IMR-90 (cell line): ENCODE results near the gene KDM4F. TPM values are rescaled to one million over a fixed set of nuclear protein-coding genes. Genes with fewer than 3 reads are reported as not detected.

Source experiments
- ATAC-seq: fragments of 200-7000 bp; cut with Tn5 transposase; 2 replicates; pipeline ENCODE4 v1.9.1; 2020; ENCODE audit warnings: low read depth, mild to moderate bottlenecking, moderate library complexity
- BruUV-seq: library from RNA; stranded (reverse); fragments of 400-500 nt; replicated peaks from 2 replicates; lab custom pipeline; 2021; lab: Mats Ljungman, UMichigan
- CTCF ChIA-PET: fragments of 300-600 bp; formaldehyde crosslinking; extraction: SDS; loops from one replicate; lab custom pipeline; 2021; ENCODE audit warnings: antibody characterized with exemption; lab: Yijun Ruan, JAX
- POLR2A ChIA-PET: fragments of 300-600 bp; sonication (Branson Sonifier 250); formaldehyde crosslinking; loops from one replicate; lab custom pipeline; 2022; ENCODE audit warnings: antibody characterized with exemption; ENCODE audit not compliant: unreplicated experiment; lab: Charles Lee
- DNase-seq: peaks from one replicate; pipeline ENCODE4 v3.0.0; 2013
- H2AFZ ChIP-seq: replicated peaks from 2 replicates; pipeline ENCODE3; 2013; ENCODE audit warnings: low read length, mild to moderate bottlenecking; ENCODE audit not compliant: poor library complexity
- H2AK5ac ChIP-seq: 2 replicates; pipeline ENCODE4 v1.6.1; 2013; ENCODE audit warnings: low read depth, low read length, inconsistent platforms
- H2AK9ac ChIP-seq: replicated peaks from 2 replicates; pipeline ENCODE3; 2013; ENCODE audit warnings: mild to moderate bottlenecking, low read depth, low read length, moderate library complexity; ENCODE audit not compliant: poor library complexity
- H2BK120ac ChIP-seq: 2 replicates; pipeline ENCODE4 v1.6.1; 2013; ENCODE audit warnings: low read depth, low read length, inconsistent platforms
- H2BK15ac ChIP-seq: 3 replicates; pipeline ENCODE4 v1.6.1; 2013; ENCODE audit warnings: low read depth, low read length, inconsistent platforms
- H2BK20ac ChIP-seq: 2 replicates; pipeline ENCODE4 v1.6.1; 2013; ENCODE audit warnings: low read depth, mild to moderate bottlenecking, inconsistent platforms, low read length, moderate library complexity
- H2BK5ac ChIP-seq: 2 replicates; pipeline ENCODE4 v1.6.1; 2013; ENCODE audit warnings: mild to moderate bottlenecking, low read depth, low read length, inconsistent platforms; ENCODE audit not compliant: poor library complexity, severe bottlenecking
- H3K14ac ChIP-seq: replicated peaks from 2 replicates; pipeline ENCODE4 v1.6.1; 2013; ENCODE audit warnings: low read depth, low read length, inconsistent platforms
- H3K18ac ChIP-seq: 2 replicates; pipeline ENCODE4 v1.6.1; 2013; ENCODE audit warnings: low read depth, low read length, control low read depth
- H3K23ac ChIP-seq: 2 replicates; pipeline ENCODE4 v1.6.1; 2013; ENCODE audit warnings: low read depth, low read length, inconsistent platforms
- H3K27ac ChIP-seq: 2 replicates; pipeline ENCODE4 v1.5.1; 2013; ENCODE audit warnings: mild to moderate bottlenecking, control low read depth, low read length; ENCODE audit not compliant: insufficient read depth
- H3K27me3 ChIP-seq: 2 replicates; pipeline ENCODE4 v1.6.1; 2013; ENCODE audit warnings: low read length; ENCODE audit not compliant: control insufficient read depth, insufficient read depth
- H3K36me3 ChIP-seq: 2 replicates; pipeline ENCODE4 v1.6.1; 2013; ENCODE audit warnings: low read length, mixed read lengths; ENCODE audit not compliant: control insufficient read depth, insufficient read depth
- H3K4ac ChIP-seq: 2 replicates; pipeline ENCODE4 v1.6.1; 2013; ENCODE audit warnings: low read depth, low read length, inconsistent platforms
- H3K4me1 ChIP-seq: 2 replicates; pipeline ENCODE4 v1.6.1; 2013; ENCODE audit warnings: low read length, mixed read lengths; ENCODE audit not compliant: control insufficient read depth, insufficient read depth
- H3K4me2 ChIP-seq: 2 replicates; pipeline ENCODE4 v1.6.1; 2013; ENCODE audit warnings: low read depth, mild to moderate bottlenecking, control low read depth, low read length, moderate library complexity
- H3K4me3 ChIP-seq: 2 replicates; pipeline ENCODE4 v1.5.1; 2013; ENCODE audit warnings: low read depth, mild to moderate bottlenecking, control low read depth, low read length, moderate library complexity; ENCODE audit not compliant: insufficient read depth
- H3K56ac ChIP-seq: 2 replicates; pipeline ENCODE4 v1.6.1; 2013; ENCODE audit warnings: low read length, inconsistent platforms; ENCODE audit not compliant: insufficient read depth; ENCODE audit errors: extremely low read depth
- H3K79me1 ChIP-seq, 2 experiments: 2 replicates each; pipeline ENCODE4 v1.6.1; 2013; ENCODE audit warnings: low read length in 2 of 2, inconsistent platforms in 1 of 2, low read depth in 1 of 2
- H3K9ac ChIP-seq: 2 replicates; pipeline ENCODE4 v1.6.1; 2013; ENCODE audit warnings: low read depth, low read length, control low read depth
- H3K9me1 ChIP-seq: 2 replicates; pipeline ENCODE4 v1.6.1; 2013; ENCODE audit warnings: low read length, inconsistent platforms; ENCODE audit not compliant: insufficient read depth
- H3K9me3 ChIP-seq: 2 replicates; pipeline ENCODE4 v1.6.1; 2013; ENCODE audit warnings: low read length; ENCODE audit not compliant: control insufficient read depth, insufficient read depth
- H4K20me1 ChIP-seq: 2 replicates; pipeline ENCODE4 v1.6.1; 2013; ENCODE audit warnings: low read length, inconsistent platforms; ENCODE audit not compliant: insufficient read depth
- H4K5ac ChIP-seq: 2 replicates; pipeline ENCODE4 v1.6.1; 2013; ENCODE audit warnings: mild to moderate bottlenecking, low read depth, low read length, control low read depth
- H4K8ac ChIP-seq, 2 experiments: 2 replicates each; pipeline ENCODE4 v1.6.1; 2013; ENCODE audit warnings: low read depth in 2 of 2, low read length in 2 of 2, control low read depth in 1 of 2, inconsistent platforms in 1 of 2
- H4K91ac ChIP-seq: 2 replicates; pipeline ENCODE4 v1.6.1; 2013; ENCODE audit warnings: low read depth, low read length, inconsistent platforms; ENCODE audit not compliant: insufficient read depth
- BHLHE40 ChIP-seq: fragments of 150-350 bp; IDR thresholded peaks from 2 replicates; pipeline ENCODE4 v1.6.1; 2016; ENCODE audit warnings: mild to moderate bottlenecking, low read depth, low read length
- CEBPB ChIP-seq: IDR thresholded peaks from 2 replicates; pipeline ENCODE4 v1.6.1; 2012; ENCODE audit warnings: low read depth, low read length, improper control_type of control experiment
- CHD1 ChIP-seq: IDR thresholded peaks from 2 replicates; pipeline ENCODE4 v1.6.1; 2012; ENCODE audit warnings: low read depth, low read length, improper control_type of control experiment
- FOS ChIP-seq: fragments of 150-350 bp; IDR thresholded peaks from 2 replicates; pipeline ENCODE4 v1.6.1; 2016; ENCODE audit warnings: low read depth, low read length
- MAFK ChIP-seq: IDR thresholded peaks from 2 replicates; pipeline ENCODE4 v1.6.1; 2012; ENCODE audit warnings: low read depth, low read length, improper control_type of control experiment
- MAZ ChIP-seq: IDR thresholded peaks from 2 replicates; pipeline ENCODE4 v1.6.1; 2012; ENCODE audit warnings: low read depth, mild to moderate bottlenecking, low read length, improper control_type of control experiment, moderate library complexity, borderline replicate concordance
- MXI1 ChIP-seq: IDR thresholded peaks from 2 replicates; pipeline ENCODE4 v1.6.1; 2012; ENCODE audit warnings: low read depth, mild to moderate bottlenecking, low read length, moderate library complexity, borderline replicate concordance
- NFE2L2 ChIP-seq: fragments of 150-350 bp; IDR thresholded peaks from 2 replicates; pipeline ENCODE4 v1.6.1; 2016; ENCODE audit warnings: low read depth, mild to moderate bottlenecking, low read length
- POLR2A ChIP-seq: IDR thresholded peaks from 2 replicates; pipeline ENCODE4 v1.6.1; 2012; ENCODE audit warnings: mild to moderate bottlenecking, low read depth, low read length
- RAD21 ChIP-seq: IDR thresholded peaks from 2 replicates; pipeline ENCODE4 v1.6.1; 2012; ENCODE audit warnings: low read length, improper control_type of control experiment
- RCOR1 ChIP-seq: IDR thresholded peaks from 2 replicates; pipeline ENCODE4 v1.6.1; 2012; ENCODE audit warnings: mild to moderate bottlenecking, low read length, improper control_type of control experiment; ENCODE audit not compliant: insufficient replicate concordance
- RFX5 ChIP-seq: IDR thresholded peaks from 2 replicates; pipeline ENCODE4 v1.8.0; 2012; ENCODE audit warnings: low read depth, mild to moderate bottlenecking, low read length, moderate library complexity
- SMC3 ChIP-seq: fragments of 150-350 bp; IDR thresholded peaks from 2 replicates; pipeline ENCODE4 v1.6.1; 2016; ENCODE audit warnings: low read depth, mild to moderate bottlenecking, antibody characterized with exemption, low read length, moderate library complexity
- USF2 ChIP-seq: fragments of 150-350 bp; IDR thresholded peaks from 2 replicates; pipeline ENCODE4 v1.6.1; 2017; ENCODE audit warnings: mild to moderate bottlenecking, antibody characterized with exemption, low read length, low read depth
- WGBS, 2 experiments: methylation state at CpG; one replicate each; pipeline versions ENCODE4 v1.1.5 to v1.1.7; 2013; ENCODE audit warnings: missing lambda C conversion rate in 2 of 2; ENCODE audit not compliant: insufficient read length in 1 of 2; ENCODE audit errors: extremely low coverage in 2 of 2; 5-methylcytosine and 5-hydroxymethylcytosine counted together
- dilution Hi-C: fragments of 300-500 bp; cut with HindIII; formaldehyde crosslinking; loops from one replicate; pipeline ENCODE4 v1.14.3; 2018; ENCODE audit warnings: low sequenced_read_pairs; ENCODE audit not compliant: unreplicated experiment
- in situ Hi-C: fragments of 300-500 bp; cut with MboI; formaldehyde crosslinking; loops from 3 replicates; pipeline ENCODE4 v1.14.3; 2019; ENCODE audit warnings: low sequenced_read_pairs, inconsistent platforms, mixed read lengths
- intact Hi-C: fragments of 100-400 bp; cut with micrococcal nuclease; formaldehyde crosslinking; loops from 2 replicates; pipeline ENCODE4 v1.10.0; 2022
- polyA plus RNA-seq, 3 experiments: library from polyadenylated mRNA; depleted of rRNA; stranded (reverse); fragments of >200 nt; gene quantifications; 2 replicates each; pipeline ENCODE4 v1.2.3, GENCODE V29; 2012; ENCODE audit warnings: low replicate concordance in 1 of 3
- total RNA-seq: library from RNA; depleted of rRNA; stranded (reverse); fragments of >200 nt; gene quantifications from 2 replicates; pipeline ENCODE4 v1.2.3, GENCODE V29; 2012
- TF ChIP-seq, protein P1 (sequence below): conservative IDR thresholded peaks from 2 replicates; pipeline ENCODE4 v1.5.1; 2012; ENCODE audit warnings: mild to moderate bottlenecking, low read depth, low read length, improper control_type of control experiment
- TF ChIP-seq, protein P2 (sequence below): fragments of 150-350 bp; IDR thresholded peaks from 2 replicates; pipeline ENCODE4 v1.6.1; 2016; ENCODE audit warnings: low read depth, mild to moderate bottlenecking, low read length, moderate library complexity, borderline replicate concordance

Gene KDM4F
- total and polyA plus RNA-seq, 2 of the 4 experiments (the other 2 are of a cell fraction), result not detected

DNA sequence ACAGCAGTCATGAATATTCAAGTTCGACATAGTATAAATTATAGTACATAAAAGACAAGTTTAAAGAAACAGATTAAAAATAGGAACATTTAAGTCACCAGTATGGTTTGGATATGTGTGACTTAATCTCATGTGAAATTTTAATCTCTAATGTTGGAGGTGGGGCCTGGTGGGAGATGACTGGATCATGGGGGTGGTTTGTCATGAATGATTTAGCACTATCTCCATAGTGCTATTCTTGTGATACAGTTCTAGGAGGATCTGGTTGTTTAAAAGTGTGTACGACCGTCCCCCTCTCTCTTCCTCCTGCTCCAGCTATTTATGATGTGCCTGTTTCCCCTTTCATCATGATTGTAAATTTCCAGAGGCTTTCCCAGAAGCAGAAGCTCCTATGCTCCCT, 20.9 kb upstream of the KDM4F start:
- Histone ChIP-seq H4K5ac (no peak overlapping the region), H3K79me1 (no peaks in the 10 kb centered on the region), H3K4me3 (no peak overlapping the region), H2AFZ (no peak overlapping the region), H3K27ac (no peak overlapping the region), H3K4me1 (no peaks in the 10 kb centered on the region), H4K8ac (no peak overlapping the region), H2BK120ac (no peak overlapping the region), H3K23ac (no peak overlapping the region), H3K18ac (no peak overlapping the region), H4K91ac (no peak overlapping the region), H3K14ac (no peak overlapping the region), H3K56ac (no peak overlapping the region), H3K4ac (no peak overlapping the region), H4K20me1 (no peaks in the 10 kb centered on the region), H3K9ac (no peak overlapping the region), H3K9me3 (no peaks in the 10 kb centered on the region), H3K27me3 (peaks cover 5% of the 10 kb centered on the region), H2AK9ac (no peak overlapping the region), H2BK5ac (no peak overlapping the region), H2AK5ac (no peak overlapping the region), H3K36me3 (no peaks in the 10 kb centered on the region), H2BK15ac (no peak overlapping the region), H2BK20ac (no peak overlapping the region), H3K4me2 (no peak overlapping the region), H3K9me1 (no peaks in the 10 kb centered on the region)
- WGBS, 2 experiments, result no CpG with 5 or more reads among the region's 3 CpGs
- POLR2A ChIA-PET, result no interaction called here
- in situ Hi-C loops, result no loop called here
- DNase-seq (no peak), ATAC-seq (no peak)
- intact Hi-C loops, result no loop called here
- TF ChIP-seq, protein P1, sequence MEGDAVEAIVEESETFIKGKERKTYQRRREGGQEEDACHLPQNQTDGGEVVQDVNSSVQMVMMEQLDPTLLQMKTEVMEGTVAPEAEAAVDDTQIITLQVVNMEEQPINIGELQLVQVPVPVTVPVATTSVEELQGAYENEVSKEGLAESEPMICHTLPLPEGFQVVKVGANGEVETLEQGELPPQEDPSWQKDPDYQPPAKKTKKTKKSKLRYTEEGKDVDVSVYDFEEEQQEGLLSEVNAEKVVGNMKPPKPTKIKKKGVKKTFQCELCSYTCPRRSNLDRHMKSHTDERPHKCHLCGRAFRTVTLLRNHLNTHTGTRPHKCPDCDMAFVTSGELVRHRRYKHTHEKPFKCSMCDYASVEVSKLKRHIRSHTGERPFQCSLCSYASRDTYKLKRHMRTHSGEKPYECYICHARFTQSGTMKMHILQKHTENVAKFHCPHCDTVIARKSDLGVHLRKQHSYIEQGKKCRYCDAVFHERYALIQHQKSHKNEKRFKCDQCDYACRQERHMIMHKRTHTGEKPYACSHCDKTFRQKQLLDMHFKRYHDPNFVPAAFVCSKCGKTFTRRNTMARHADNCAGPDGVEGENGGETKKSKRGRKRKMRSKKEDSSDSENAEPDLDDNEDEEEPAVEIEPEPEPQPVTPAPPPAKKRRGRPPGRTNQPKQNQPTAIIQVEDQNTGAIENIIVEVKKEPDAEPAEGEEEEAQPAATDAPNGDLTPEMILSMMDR, result no peak
- TF ChIP-seq SMC3 (no peak), RCOR1 (no peak), MXI1 (no peak), CHD1 (no peak), FOS (no peak), MAZ (no peak), POLR2A (no peak), CEBPB (no peak), RFX5 (no peak), RAD21 (no peak), MAFK (no peak), BHLHE40 (no peak), NFE2L2 (no peak), USF2 (no peak)
- TF ChIP-seq, protein P2, sequence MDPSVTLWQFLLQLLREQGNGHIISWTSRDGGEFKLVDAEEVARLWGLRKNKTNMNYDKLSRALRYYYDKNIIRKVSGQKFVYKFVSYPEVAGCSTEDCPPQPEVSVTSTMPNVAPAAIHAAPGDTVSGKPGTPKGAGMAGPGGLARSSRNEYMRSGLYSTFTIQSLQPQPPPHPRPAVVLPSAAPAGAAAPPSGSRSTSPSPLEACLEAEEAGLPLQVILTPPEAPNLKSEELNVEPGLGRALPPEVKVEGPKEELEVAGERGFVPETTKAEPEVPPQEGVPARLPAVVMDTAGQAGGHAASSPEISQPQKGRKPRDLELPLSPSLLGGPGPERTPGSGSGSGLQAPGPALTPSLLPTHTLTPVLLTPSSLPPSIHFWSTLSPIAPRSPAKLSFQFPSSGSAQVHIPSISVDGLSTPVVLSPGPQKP, result no peak
- BruUV-seq, result no TSS peak
- CTCF ChIA-PET, result no interaction called here
- dilution Hi-C loops, result no loop called here
